Naive thymus-derived CD4-positive, alpha-beta T cell (primary cell): ENCODE results near the gene SMPD3. TPM values are rescaled to one million over a fixed set of nuclear protein-coding genes. Genes with fewer than 3 reads are reported as not detected.

Experiments
- ATAC-seq: fragments of 150-1000 bp; cut with Tn5 transposase; 2 replicates; pipeline ENCODE4 v1.10.0; 2021; ENCODE audit warnings: mild to moderate bottlenecking, moderate library complexity
- CTCF ChIA-PET: fragments of 350-600 bp; sonication (Branson Sonifier 250); formaldehyde crosslinking; loops from one replicate; lab custom pipeline; 2021; ENCODE audit warnings: antibody characterized with exemption; lab: Charles Lee
- POLR2A ChIA-PET: fragments of 350-600 bp; sonication (Branson Sonifier 250); formaldehyde crosslinking; loops from one replicate; lab custom pipeline; 2021; ENCODE audit warnings: antibody characterized with exemption, inconsistent platforms; lab: Charles Lee
- DNase-seq, 9 donors: peaks; one replicate each; pipeline versions ENCODE4 v3.0.0 to v3.0.0-alpha.2; 2020 to 2022; ENCODE audit warnings: mixed read lengths in 1 of 9
- H3K27ac ChIP-seq: one replicate; pipeline ENCODE4 v1.7.0; 2013; ENCODE audit warnings: mild to moderate bottlenecking, low read depth, low read length, moderate library complexity
- H3K27me3 ChIP-seq, 2 donors: one replicate each; pipeline ENCODE4 v1.7.0; 2013; ENCODE audit warnings: low read length in 2 of 2, mild to moderate bottlenecking in 2 of 2, moderate library complexity in 2 of 2; ENCODE audit not compliant: control insufficient read depth in 2 of 2, insufficient read depth in 2 of 2
- H3K36me3 ChIP-seq, 3 experiments: 1 replicate in 2 of 3; 2 replicates in 1 of 3; pipeline ENCODE4 v1.7.0; 2013; ENCODE audit warnings: low read length in 3 of 3, mild to moderate bottlenecking in 3 of 3, moderate library complexity in 1 of 3; ENCODE audit not compliant: insufficient read depth in 3 of 3, control insufficient read depth in 2 of 3
- H3K4me1 ChIP-seq, 2 donors: one replicate each; pipeline ENCODE4 v1.7.0; 2013; ENCODE audit warnings: low read length in 2 of 2, mild to moderate bottlenecking in 2 of 2, moderate library complexity in 1 of 2; ENCODE audit not compliant: control insufficient read depth in 2 of 2, insufficient read depth in 2 of 2
- H3K4me3 ChIP-seq: 2 replicates; pipeline ENCODE4 v1.7.0; 2013; ENCODE audit warnings: mild to moderate bottlenecking, low read length
- H3K9me3 ChIP-seq, 3 experiments: 1 replicate in 2 of 3; 2 replicates in 1 of 3; pipeline ENCODE4 v1.7.0; 2013; ENCODE audit warnings: low read length in 3 of 3; ENCODE audit not compliant: control insufficient read depth in 2 of 3
- H3K27ac Mint-ChIP-seq, 9 donors: one replicate each; pipeline ENCODE4 v1.8.0; 2020 to 2022; ENCODE audit warnings: mixed read lengths in 9 of 9, mild to moderate bottlenecking in 8 of 9, moderate library complexity in 5 of 9, inconsistent platforms in 2 of 9
- H3K27me3 Mint-ChIP-seq, 5 donors: one replicate each; pipeline ENCODE4 v1.8.0; 2021 to 2022; ENCODE audit warnings: mixed read lengths in 5 of 5, mild to moderate bottlenecking in 1 of 5
- H3K36me3 Mint-ChIP-seq, 5 donors: one replicate each; pipeline ENCODE4 v1.8.0; 2020 to 2022; ENCODE audit warnings: mixed read lengths in 5 of 5, mild to moderate bottlenecking in 3 of 5, inconsistent platforms in 1 of 5
- H3K4me1 Mint-ChIP-seq, 7 donors: one replicate each; pipeline ENCODE4 v1.8.0; 2020 to 2022; ENCODE audit warnings: mixed read lengths in 7 of 7, mild to moderate bottlenecking in 3 of 7, inconsistent platforms in 1 of 7
- H3K4me3 Mint-ChIP-seq, 10 donors: one replicate each; pipeline ENCODE4 v1.8.0; 2020 to 2022; ENCODE audit warnings: mild to moderate bottlenecking in 10 of 10, mixed read lengths in 10 of 10, moderate library complexity in 6 of 10, inconsistent platforms in 2 of 10
- H3K9me3 Mint-ChIP-seq, 11 donors: one replicate each; pipeline ENCODE4 v1.8.0; 2020 to 2022; ENCODE audit warnings: mixed read lengths in 11 of 11, mild to moderate bottlenecking in 4 of 11, inconsistent platforms in 1 of 11, moderate library complexity in 1 of 11
- intact Hi-C, 2 donors: fragments of 100-400 bp; cut with micrococcal nuclease; formaldehyde crosslinking; loops; one replicate each; pipeline ENCODE4 v1.15.1; 2023
- polyA plus RNA-seq, 2 donors: library from polyadenylated mRNA; unstranded; fragments of 300-500 nt; fragmentation: Illumina TruSeq; gene quantifications; one replicate each; pipeline ENCODE4 v1.2.3, GENCODE V29; 2021
- total RNA-seq, 6 experiments: library from RNA in 5 of 6; stranded (reverse) in 5 of 6; gene quantifications; 1 replicate in 5 of 6; 2 replicates in 1 of 6; pipeline ENCODE4 v1.2.3 and lab custom pipeline; 2021 to 2026

The SMPD3 gene
- total and polyA plus RNA-seq, 7 experiments from 2014 or later: 0.32 to 6.1 (median 1.8) TPM

DNA sequence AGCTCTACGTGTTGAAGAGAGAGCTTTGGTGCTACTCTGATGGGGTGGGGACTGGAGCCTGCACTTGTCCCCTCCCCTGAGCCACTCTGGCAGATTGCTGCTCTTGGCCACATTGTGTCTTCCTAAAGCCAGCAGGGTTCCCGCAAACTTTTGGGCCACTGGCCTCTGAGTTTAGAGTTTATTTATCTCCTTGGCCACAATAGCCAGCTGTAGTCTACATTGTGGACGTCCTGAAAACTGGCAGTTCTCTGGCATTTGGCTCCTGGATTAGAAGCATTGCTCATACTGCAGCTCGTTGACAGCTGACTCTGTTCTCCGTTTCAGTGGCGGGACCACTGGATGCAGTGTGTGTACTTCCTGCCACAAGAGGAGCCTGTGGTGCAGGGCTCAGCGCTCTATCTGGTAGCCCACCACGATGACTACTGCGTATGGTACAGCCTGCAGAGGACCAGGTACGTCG, 102.9 kb downstream of the SMPD3 start:
- Histone ChIP-seq H3K27me3 (no peaks in the 10 kb centered on the region), H3K36me3 (peaks cover 4 to 94% (median 19%) of the 10 kb centered on the region in 3 experiments), H3K4me3 (no peak overlapping the region), H3K9me3 (no peaks in the 10 kb centered on the region), H3K4me1 (peaks cover 0 to 5% of the 10 kb centered on the region in 2 donors), H3K27ac (no peak overlapping the region)
- H3K27ac Mint-ChIP-seq: peak overlapping the region in 1 of 9 donors; percentile 8
- ATAC-seq: no peak
- H3K36me3 Mint-ChIP-seq: peaks cover 27 to 55% (median 41%) of the 10 kb centered on the region in 5 donors
- intact Hi-C loops: no loop called here
- H3K4me3 Mint-ChIP-seq: no peak overlapping the region
- H3K4me1 Mint-ChIP-seq: peaks cover 4 to 20% (median 11%) of the 10 kb centered on the region in 7 donors
- peaks cover 0 to 2% (median 0%) of the 10 kb centered on the region in 11 donors for H3K9me3 Mint-ChIP-seq
- no peaks in the 10 kb centered on the region for H3K27me3 Mint-ChIP-seq
- ChIA-PET POLR2A (interaction anchor here (0.6 to 0.8 kb wide), 2 partner anchors 11 to 855 kb away, joined by 3 to 6 read pairs; no protein-coding TSS in a partner anchor), CTCF (no interaction called here)
- no peak for DNase-seq

DNA sequence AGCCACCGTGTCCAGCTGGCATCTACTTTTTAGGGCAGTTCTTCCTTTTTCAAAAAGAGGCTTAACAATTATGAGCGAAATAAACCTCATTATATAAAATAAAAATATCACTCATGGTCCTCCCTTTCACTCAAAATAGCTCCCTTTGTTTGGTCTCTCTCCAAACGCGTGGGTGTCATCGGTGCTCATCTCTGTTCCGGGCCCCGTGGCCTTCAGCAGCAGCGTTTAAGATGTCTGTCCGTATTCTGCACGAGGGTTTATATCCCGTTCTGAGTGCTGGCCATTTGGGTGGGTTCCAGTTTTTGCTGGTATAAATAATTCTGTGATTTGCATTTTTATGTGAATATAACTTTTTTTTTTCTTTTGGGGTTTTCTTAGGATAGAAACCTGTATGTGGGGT, 104.1 kb downstream of the SMPD3 start:
- intact Hi-C loops: no loop called here
- H3K27me3 Mint-ChIP-seq: no peaks in the 10 kb centered on the region
- H3K36me3 ChIP-seq: peaks cover 11 to 94% (median 26%) of the 10 kb centered on the region in 3 experiments
- H3K4me3 Mint-ChIP-seq: no peak overlapping the region
- no peak overlapping the region for H3K27ac ChIP-seq
- ChIA-PET CTCF (no interaction called here), POLR2A (interaction anchor here (0.7 to 1.1 kb wide), 2 partner anchors 12 to 524 kb away, joined by 3 read pairs; no protein-coding TSS in a partner anchor)
- H3K4me1 Mint-ChIP-seq: peaks cover 4 to 19% (median 11%) of the 10 kb centered on the region in 7 donors
- DNase-seq: no peak
- H3K27me3 ChIP-seq: no peaks in the 10 kb centered on the region
- no peaks in the 10 kb centered on the region for H3K9me3 ChIP-seq
- peaks cover 0 to 5% of the 10 kb centered on the region in 2 donors for H3K4me1 ChIP-seq
- no peak overlapping the region for H3K27ac Mint-ChIP-seq
- no peak overlapping the region for H3K4me3 ChIP-seq
- H3K9me3 Mint-ChIP-seq: peaks cover 0 to 2% (median 0%) of the 10 kb centered on the region in 11 donors
- no peak for ATAC-seq
- H3K36me3 Mint-ChIP-seq: peaks cover 21 to 63% (median 48%) of the 10 kb centered on the region in 5 donors

GRCh38 chr16:68343137-68343536, 105.2 kb downstream of the SMPD3 start:
- Mint-ChIP-seq H3K27me3 (no peaks in the 10 kb centered on the region), H3K27ac (no peak overlapping the region), H3K4me1 (peaks cover 4 to 19% (median 11%) of the 10 kb centered on the region in 7 donors), H3K9me3 (peaks cover 0 to 2% (median 0%) of the 10 kb centered on the region in 11 donors), H3K4me3 (no peak overlapping the region), H3K36me3 (peaks cover 16 to 65% (median 46%) of the 10 kb centered on the region in 5 donors)
- Histone ChIP-seq H3K36me3 (peaks cover 14 to 94% (median 28%) of the 10 kb centered on the region in 3 experiments), H3K27me3 (no peaks in the 10 kb centered on the region), H3K27ac (no peak overlapping the region), H3K9me3 (no peaks in the 10 kb centered on the region), H3K4me3 (no peak overlapping the region), H3K4me1 (peaks cover 0 to 5% of the 10 kb centered on the region in 2 donors)
- DNase-seq: no peak
- CTCF ChIA-PET: no interaction called here
- POLR2A ChIA-PET: no interaction called here
- intact Hi-C loops: no loop called here
- ATAC-seq: no peak

GRCh38 chr16:68342620-68343019, 105.7 kb downstream of the SMPD3 start:
- no peaks in the 10 kb centered on the region for H3K27me3 Mint-ChIP-seq
- ChIA-PET CTCF (interaction anchor here (0.9 kb wide), 1 partner anchor 13 kb away, joined by 3 read pairs; no protein-coding TSS in a partner anchor), POLR2A (no interaction called here)
- peaks cover 0 to 2% (median 0%) of the 10 kb centered on the region in 11 donors for H3K9me3 Mint-ChIP-seq
- peaks cover 4 to 19% (median 11%) of the 10 kb centered on the region in 7 donors for H3K4me1 Mint-ChIP-seq
- no peak overlapping the region for H3K27ac Mint-ChIP-seq
- Histone ChIP-seq H3K9me3 (no peaks in the 10 kb centered on the region), H3K27ac (no peak overlapping the region), H3K4me1 (peaks cover 0 to 5% of the 10 kb centered on the region in 2 donors), H3K36me3 (peaks cover 14 to 94% (median 28%) of the 10 kb centered on the region in 3 experiments), H3K4me3 (no peak overlapping the region), H3K27me3 (no peaks in the 10 kb centered on the region)
- H3K36me3 Mint-ChIP-seq: peaks cover 18 to 65% (median 46%) of the 10 kb centered on the region in 5 donors
- intact Hi-C loops: no loop called here
- ATAC-seq (no peak), DNase-seq (no peak)
- H3K4me3 Mint-ChIP-seq: no peak overlapping the region

GRCh38 chr16:68339214-68339613, 109.1 kb downstream of the SMPD3 start:
- no peak for ATAC-seq
- intact Hi-C loops: no loop called here
- Histone ChIP-seq H3K9me3 (no peaks in the 10 kb centered on the region), H3K4me1 (no peaks in the 10 kb centered on the region), H3K27me3 (no peaks in the 10 kb centered on the region), H3K4me3 (no peak overlapping the region), H3K27ac (no peak overlapping the region), H3K36me3 (peaks cover 10 to 96% (median 26%) of the 10 kb centered on the region in 3 experiments)
- Mint-ChIP-seq H3K9me3 (no peaks in the 10 kb centered on the region), H3K4me1 (peaks cover 0 to 7% (median 4%) of the 10 kb centered on the region in 7 donors), H3K27me3 (no peaks in the 10 kb centered on the region), H3K27ac (no peak overlapping the region), H3K4me3 (no peak overlapping the region), H3K36me3 (peaks cover 19 to 59% (median 43%) of the 10 kb centered on the region in 5 donors)
- ChIA-PET POLR2A (no interaction called here), CTCF (interaction anchor here (0.7 to 1.7 kb wide), 2 partner anchors 10 to 77 kb away, joined by 3 to 6 read pairs; no protein-coding TSS in a partner anchor)
- no peak for DNase-seq

DNA sequence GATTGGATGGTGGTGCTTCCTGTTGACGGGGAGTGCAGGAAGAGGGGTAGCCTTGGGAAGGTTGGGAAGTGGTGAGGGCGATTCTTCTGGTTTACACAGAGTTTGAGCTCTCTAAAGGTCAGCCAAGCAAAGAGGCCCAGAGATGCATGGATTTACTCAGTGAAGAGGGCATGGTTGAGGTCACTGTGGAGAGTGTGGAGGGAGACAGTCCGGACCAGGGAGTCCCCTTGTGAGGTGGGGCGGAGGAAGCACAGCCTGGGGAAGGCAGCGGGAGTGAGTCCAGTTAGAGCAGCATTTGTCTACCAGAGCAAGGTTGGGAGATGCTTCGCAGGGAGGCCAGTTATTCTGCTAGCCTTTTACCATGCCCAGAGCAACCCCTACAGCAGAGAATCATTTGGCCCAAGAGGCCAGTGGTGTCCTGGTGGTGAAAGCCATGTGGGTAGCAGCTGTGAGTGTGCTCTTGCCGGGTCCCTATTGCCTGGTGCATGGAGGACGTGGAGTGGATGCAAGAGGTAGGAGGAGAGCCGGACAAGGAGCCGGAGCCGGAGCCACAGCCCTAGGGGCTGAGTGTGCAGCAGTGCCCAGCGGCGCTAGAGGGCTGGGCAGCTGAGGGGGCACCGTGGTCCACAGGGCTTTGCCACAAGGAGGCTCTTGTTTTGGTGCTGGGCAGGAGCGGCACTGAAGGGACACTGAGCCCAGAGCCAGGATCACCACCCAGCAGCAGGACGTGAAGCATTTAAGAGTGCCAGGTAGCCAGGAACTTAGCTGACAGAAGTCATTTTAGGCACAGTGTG, 109.8 kb downstream of the SMPD3 start:
- Histone ChIP-seq H3K27me3 (no peaks in the 10 kb centered on the region), H3K36me3 (peaks cover 10 to 95% (median 24%) of the 10 kb centered on the region in 3 experiments), H3K27ac (no peak overlapping the region), H3K4me3 (no peak overlapping the region), H3K4me1 (no peaks in the 10 kb centered on the region), H3K9me3 (no peaks in the 10 kb centered on the region)
- DNase-seq: no peak
- ATAC-seq: no peak
- ChIA-PET POLR2A (no interaction called here), CTCF (interaction anchor here (0.7 to 1.9 kb wide), 3 partner anchors 10 to 77 kb away, joined by 3 to 6 read pairs (median 6); no protein-coding TSS in a partner anchor)
- no peak overlapping the region for H3K4me3 Mint-ChIP-seq
- no peaks in the 10 kb centered on the region for H3K9me3 Mint-ChIP-seq
- H3K36me3 Mint-ChIP-seq: peaks cover 19 to 61% (median 45%) of the 10 kb centered on the region in 5 donors
- H3K27me3 Mint-ChIP-seq: no peaks in the 10 kb centered on the region
- intact Hi-C loops: no loop called here
- H3K4me1 Mint-ChIP-seq: peaks cover 0 to 10% (median 7%) of the 10 kb centered on the region in 7 donors
- no peak overlapping the region for H3K27ac Mint-ChIP-seq
